Esophagus (tissue), 2 donors: ENCODE measurements around the gene PDCD7. TPM values are rescaled to one million over a fixed set of nuclear protein-coding genes. Genes with fewer than 3 reads are reported as not detected.

ENCODE experiments used
- H3K27ac ChIP-seq, 2 donors: one replicate each; pipeline ENCODE4 v1.5.1; 2013; ENCODE audit warnings: low read depth in 2 of 2, mild to moderate bottlenecking in 2 of 2, inconsistent platforms in 1 of 2, low read length in 1 of 2, moderate library complexity in 1 of 2
- H3K27me3 ChIP-seq, 2 donors: one replicate each; pipeline ENCODE4 v1.6.1; 2013; ENCODE audit warnings: low read length in 2 of 2, control low read depth in 1 of 2, mild to moderate bottlenecking in 1 of 2; ENCODE audit not compliant: insufficient read depth in 2 of 2, control insufficient read depth in 1 of 2
- H3K36me3 ChIP-seq, 2 donors: one replicate each; pipeline ENCODE4 v1.6.1; 2013; ENCODE audit warnings: low read length in 1 of 2; ENCODE audit not compliant: control insufficient read depth in 2 of 2, insufficient read depth in 2 of 2
- H3K4me1 ChIP-seq, 2 donors: one replicate each; pipeline ENCODE4 v1.6.1; 2013; ENCODE audit warnings: low read length in 1 of 2; ENCODE audit not compliant: control insufficient read depth in 2 of 2, insufficient read depth in 2 of 2
- H3K4me3 ChIP-seq, 2 donors: one replicate each; pipeline ENCODE4 v1.5.1; 2013; ENCODE audit warnings: low read length in 2 of 2, mild to moderate bottlenecking in 2 of 2, low read depth in 1 of 2, moderate library complexity in 1 of 2
- H3K9me3 ChIP-seq, 2 donors: one replicate each; pipeline ENCODE4 v1.6.1; 2013; ENCODE audit warnings: mild to moderate bottlenecking in 2 of 2, low read depth in 1 of 2, low read length in 1 of 2, moderate library complexity in 1 of 2; ENCODE audit not compliant: control insufficient read depth in 2 of 2, insufficient read depth in 1 of 2
- WGBS, 2 donors: extraction: QIAGEN DNeasy Blood & Tissue Kit; methylation state at CpG; one replicate each; pipeline ENCODE4 v1.1.7; 2013; 5-methylcytosine and 5-hydroxymethylcytosine counted together
- polyA plus RNA-seq, 2 donors: library from polyadenylated mRNA; stranded (reverse); fragments of 200-250 nt; gene quantifications; one replicate each; pipeline ENCODE4 v1.2.3, GENCODE V29; 2013
- donor health status: healthy with polysubstance abuse.
- donor health status: Bipolar disorder and iron deficiency.

PDCD7 gene
- polyA plus RNA-seq, 2 donors = 11.9 to 17.8 TPM

GRCh38 chr15:65069779-65070546 is 63.6 kb downstream of the PDCD7 start:
- 73 to 74% methylated on average over 5 of the region's 5 CpGs for WGBS, 2 donors
- no peak overlapping the region for H3K4me3 ChIP-seq
- H3K36me3 ChIP-seq = no peaks in the 10 kb centered on the region
- H3K27ac ChIP-seq = peak overlapping the region; percentile 36 to 43
- no peaks in the 10 kb centered on the region for H3K27me3 ChIP-seq
- H3K4me1 ChIP-seq = peaks cover 5 to 17% of the 10 kb centered on the region in 2 donors
- no peaks in the 10 kb centered on the region for H3K9me3 ChIP-seq

GRCh38 chr15:65069179-65069578 is 64.4 kb downstream of the PDCD7 start:
- Histone ChIP-seq H3K27ac (peak overlapping the region; percentile 80 to 90), H3K9me3 (no peaks in the 10 kb centered on the region), H3K4me3 (no peak overlapping the region), H3K36me3 (no peaks in the 10 kb centered on the region), H3K27me3 (no peaks in the 10 kb centered on the region), H3K4me1 (peaks cover 5 to 17% of the 10 kb centered on the region in 2 donors)
- WGBS, 2 donors = 59 to 69% methylated on average over 1 of the region's 1 CpG

- H3K27ac ChIP-seq = peak overlapping the region; percentile 80 to 90
- H3K4me1 ChIP-seq = peaks cover 5 to 17% of the 10 kb centered on the region in 2 donors
- H3K4me3 ChIP-seq = peak overlapping the region in 1 of 2 donors; percentile 62
- WGBS, 2 donors = 76 to 81% methylated on average over 3 of the region's 3 CpGs
- no peaks in the 10 kb centered on the region for H3K9me3 ChIP-seq
- no peaks in the 10 kb centered on the region for H3K27me3 ChIP-seq
- no peaks in the 10 kb centered on the region for H3K36me3 ChIP-seq
These were observed 65.2 kb downstream of the PDCD7 start for GRCh38 chr15:65068403-65068788.

- Histone ChIP-seq H3K36me3 (no peaks in the 10 kb centered on the region), H3K27ac (peak within 1 kb of the TSS; percentile 80 to 90), H3K4me1 (peaks cover 5 to 17% of the 10 kb centered on the region in 2 donors), H3K9me3 (no peaks in the 10 kb centered on the region), H3K27me3 (no peaks in the 10 kb centered on the region), H3K4me3 (peak within 1 kb of the TSS; percentile 61 to 62)
- WGBS, 2 donors = 5 to 9% methylated on average over 51 to 66 of the region's 66 CpGs
These were observed 65.8 kb downstream of the PDCD7 start, which contains the start of gene RASL12 for GRCh38 chr15:65067645-65068402. Gene RASL12, minus strand, starts transcription at chr15:65067991. Its CDS starts 156 bp downstream, at chr15:65067835.

Other genes starting within 250 kb of the PDCD7 start
- gene ANKDD1A, start 221.9 kb downstream of the PDCD7 start, polyA plus RNA-seq = 1 to 10 TPM; 1.4 to 1.9 TPM
- gene SPG21, start 143.9 kb downstream of the PDCD7 start, polyA plus RNA-seq = 10 to 100 TPM; 22.9 to 34.3 TPM
- gene MTFMT, start 104.2 kb downstream of the PDCD7 start, polyA plus RNA-seq = 1 to 10 TPM; 3.1 to 6.9 TPM
- under 1 TPM; 0.08 to 0.12 TPM for gene SLC51B, start 88.4 kb downstream of the PDCD7 start, polyA plus RNA-seq
- gene RASL12, start 65.8 kb downstream of the PDCD7 start, polyA plus RNA-seq = 10 to 100 TPM in 1 of 2 donors, 1 to 10 TPM in 1; 2.6 to 10.9 TPM
- gene KBTBD13, start 57.1 kb downstream of the PDCD7 start, polyA plus RNA-seq = not detected
- gene UBAP1L, start 18.6 kb downstream of the PDCD7 start, polyA plus RNA-seq = 1 to 10 TPM in 1 of 2 donors, under 1 TPM in 1; 0.89 to 5.7 TPM
- gene CLPX, start 51.5 kb upstream of the PDCD7 start, polyA plus RNA-seq = 10 to 100 TPM; 17.9 to 23.4 TPM
- 1 to 10 TPM in 1 of 2 donors, under 1 TPM in 1; 0.75 to 1.6 TPM for gene CILP, start 77.7 kb upstream of the PDCD7 start, polyA plus RNA-seq
- gene PARP16, start 153.1 kb upstream of the PDCD7 start, polyA plus RNA-seq = 1 to 10 TPM; 4.5 to 5.6 TPM
- not detected for gene RNU5A-1, start 162.2 kb upstream of the PDCD7 start, polyA plus RNA-seq
- not detected for gene RNU5B-1, start 170.9 kb upstream of the PDCD7 start, polyA plus RNA-seq
- gene IGDCC3, start 244.2 kb upstream of the PDCD7 start, polyA plus RNA-seq = under 1 TPM in 1 of 2 donors, not detected in 1; under 0.01 TPM